SK-N-SH (cell line): Measurements from ENCODE around the gene KCNIP4. TPM values are rescaled to one million over a fixed set of nuclear protein-coding genes. Genes with fewer than 3 reads are reported as not detected.

Experiments used
- CTCF ChIA-PET: fragments of 300-600, 350-600 bp; formaldehyde crosslinking; extraction: SDS; loops from one replicate; lab custom pipeline; 2021; lab: Yijun Ruan, JAX
- POLR2A ChIA-PET: fragments of 350-600 bp; sonication (Branson Sonifier 250); formaldehyde crosslinking; extraction: SDS; loops from one replicate; lab custom pipeline; 2020; ENCODE audit warnings: antibody characterized with exemption, inconsistent platforms; lab: Yijun Ruan, JAX
- DNase-seq: peaks from one replicate; pipeline ENCODE4 v3.0.0; 2012
- H2AFZ ChIP-seq: fragments of 200-600 bp; sonication (generic); 2 replicates; pipeline ENCODE4 v1.8.1; 2016; ENCODE audit warnings: antibody characterized with exemption, mild to moderate bottlenecking, low read depth
- H3F3A ChIP-seq: fragments of 200-600 bp; sonication (generic); replicated peaks from 2 replicates; pipeline ENCODE3; 2016; ENCODE audit warnings: antibody characterized with exemption, mild to moderate bottlenecking; ENCODE audit not compliant: insufficient read depth
- H3K27ac ChIP-seq, 2 experiments: fragments of 200-500 bp in 1 of 2; fragments of 200-600 bp in 1 of 2; sonication (Bioruptor generic) in 1 of 2; sonication (generic), shearing (Covaris generic) in 1 of 2; 2 replicates each; pipeline versions ENCODE4 v1.5.1 to v1.6.1; 2014 to 2016; ENCODE audit warnings: low read depth in 2 of 2, inconsistent platforms in 1 of 2, low read length in 1 of 2, mild to moderate bottlenecking in 1 of 2, mixed read lengths in 1 of 2
- H3K27me3 ChIP-seq: fragments of 200-600 bp; sonication (generic), shearing (Covaris generic); 2 replicates; pipeline ENCODE4 v1.6.1; 2016; ENCODE audit warnings: mixed run types; ENCODE audit not compliant: insufficient read depth
- H3K36me3 ChIP-seq, 2 experiments: fragments of 200-500 bp in 1 of 2; fragments of 200-600 bp in 1 of 2; sonication (Bioruptor generic) in 1 of 2; sonication (generic) in 1 of 2; replicated peaks in 1 of 2; 2 replicates each; pipeline versions ENCODE3 to v1.5.1; 2014 to 2016; ENCODE audit warnings: low read length in 1 of 2, mild to moderate bottlenecking in 1 of 2; ENCODE audit not compliant: insufficient read depth in 2 of 2, control insufficient read depth in 1 of 2
- H3K4me1 ChIP-seq, 2 experiments: fragments of 200-500 bp in 1 of 2; fragments of 200-600 bp in 1 of 2; sonication (Bioruptor generic) in 1 of 2; sonication (generic), shearing (Covaris generic) in 1 of 2; 2 replicates each; pipeline versions ENCODE4 v1.5.1 to v1.6.1; 2014 to 2016; ENCODE audit warnings: low read depth in 1 of 2, low read length in 1 of 2, mixed run types in 1 of 2; ENCODE audit not compliant: insufficient read depth in 2 of 2, control insufficient read depth in 1 of 2
- H3K4me2 ChIP-seq: fragments of 200-600 bp; sonication (generic), shearing (Covaris generic); 2 replicates; pipeline ENCODE4 v1.6.1; 2017; ENCODE audit warnings: mixed run types
- H3K4me3 ChIP-seq, 2 experiments: fragments of 200-500 bp in 1 of 2; fragments of 200-600 bp in 1 of 2; sonication (Bioruptor generic) in 1 of 2; sonication (generic), shearing (Covaris generic) in 1 of 2; 2 replicates each; pipeline versions ENCODE4 v1.5.1 to v1.8.1; 2014 to 2016; ENCODE audit warnings: low read depth in 2 of 2, inconsistent platforms in 1 of 2, low read length in 1 of 2, mild to moderate bottlenecking in 1 of 2, mixed read lengths in 1 of 2, moderate library complexity in 1 of 2
- H3K79me2 ChIP-seq: fragments of 200-600 bp; sonication (generic); 2 replicates; pipeline ENCODE4 v1.8.1; 2017; ENCODE audit warnings: mild to moderate bottlenecking; ENCODE audit not compliant: insufficient read depth
- H3K9ac ChIP-seq: fragments of 200-600 bp; sonication (generic); 2 replicates; pipeline ENCODE4 v1.6.1; 2017; ENCODE audit warnings: mixed run types
- H3K9me2 ChIP-seq: fragments of 200-600 bp; sonication (generic); 2 replicates; pipeline ENCODE4 v1.6.1; 2017; ENCODE audit warnings: mixed run types
- H3K9me3 ChIP-seq: fragments of 200-600 bp; sonication (generic); 2 replicates; pipeline ENCODE4 v1.6.1; 2017; ENCODE audit warnings: mixed run types, mild to moderate bottlenecking, moderate library complexity
- H4K20me1 ChIP-seq: fragments of 200-600 bp; sonication (generic); 2 replicates; pipeline ENCODE4 v1.6.1; 2017; ENCODE audit warnings: mild to moderate bottlenecking, mixed run types; ENCODE audit not compliant: insufficient read depth
- CHD2 ChIP-seq: fragments of 150-350 bp; IDR thresholded peaks from 2 replicates; pipeline ENCODE4 v1.6.1; 2018; ENCODE audit warnings: low read length; ENCODE audit not compliant: partially characterized antibody
- ELF1 ChIP-seq: IDR thresholded peaks from 2 replicates; pipeline ENCODE4 v1.4.0; 2012
- EP300 ChIP-seq, 2 experiments: IDR thresholded peaks; 2 replicates each; pipeline versions ENCODE4 v1.4.0 to v1.6.1; 2012; ENCODE audit warnings: borderline replicate concordance in 1 of 2, low read depth in 1 of 2, low read length in 1 of 2
- EZH2phosphoT487 ChIP-seq: fragments of 200-600 bp; sonication (generic); IDR thresholded peaks from 2 replicates; pipeline ENCODE4 v1.6.1; 2017; ENCODE audit warnings: low read depth, mixed run types, mild to moderate bottlenecking, antibody characterized with exemption, moderate library complexity, borderline replicate concordance
- FOSL2 ChIP-seq: IDR thresholded peaks from 2 replicates; pipeline ENCODE4 v1.4.0; 2012; ENCODE audit warnings: low read depth, mild to moderate bottlenecking, moderate library complexity, borderline replicate concordance
- FOXM1 ChIP-seq: IDR thresholded peaks from 2 replicates; pipeline ENCODE4 v1.4.0; 2012; ENCODE audit warnings: low read depth, mild to moderate bottlenecking
- GABPA ChIP-seq: IDR thresholded peaks from 2 replicates; pipeline ENCODE4 v1.4.0; 2012; ENCODE audit warnings: low read depth, mild to moderate bottlenecking
- NFIC ChIP-seq: IDR thresholded peaks from 2 replicates; pipeline ENCODE4 v1.4.0; 2012; ENCODE audit warnings: borderline replicate concordance
- NRF1 ChIP-seq: IDR thresholded peaks from 2 replicates; pipeline ENCODE4 v1.6.1; 2012; ENCODE audit warnings: low read depth, mild to moderate bottlenecking, low read length
- POLR2AphosphoS5 ChIP-seq: IDR thresholded peaks from 2 replicates; pipeline ENCODE4 v1.6.1; 2012; ENCODE audit warnings: low read depth, low read length
- RCOR1 ChIP-seq: fragments of 150-350 bp; IDR thresholded peaks from 2 replicates; pipeline ENCODE4 v1.6.1; 2017; ENCODE audit warnings: antibody characterized with exemption, low read length
- SIN3A ChIP-seq: IDR thresholded peaks from 2 replicates; pipeline ENCODE4 v1.6.1; 2012; ENCODE audit warnings: low read depth, mild to moderate bottlenecking, low read length, moderate library complexity, borderline replicate concordance
- TAF1 ChIP-seq: IDR thresholded peaks from 2 replicates; pipeline ENCODE4 v1.6.1; 2012; ENCODE audit warnings: low read depth, mild to moderate bottlenecking, low read length, moderate library complexity, borderline replicate concordance
- TCF12 ChIP-seq: IDR thresholded peaks from 2 replicates; pipeline ENCODE4 v1.4.0; 2012
- TEAD4 ChIP-seq: IDR thresholded peaks from 2 replicates; pipeline ENCODE4 v1.4.0; 2012; ENCODE audit warnings: mild to moderate bottlenecking, borderline replicate concordance; ENCODE audit not compliant: insufficient read depth
- WGBS: methylation state at CpG from one replicate; pipeline ENCODE4 v1.1.6; 2017; ENCODE audit warnings: low lambda C conversion rate; 5-methylcytosine and 5-hydroxymethylcytosine counted together
- polyA plus RNA-seq, 3 experiments: library from polyadenylated mRNA; depleted of rRNA; stranded (reverse); fragments of >200 nt; gene quantifications; 2 replicates each; pipeline ENCODE4 v1.2.3, GENCODE V29; 2012
- TF ChIP-seq, protein P1 (sequence below): IDR thresholded peaks from 2 replicates; pipeline ENCODE4 v1.4.0; 2012; ENCODE audit warnings: low read depth, borderline replicate concordance
- TF ChIP-seq, protein P2 (sequence below): fragments of 150-350 bp; IDR thresholded peaks from 2 replicates; pipeline ENCODE4 v1.6.1; 2016; ENCODE audit warnings: mild to moderate bottlenecking, low read depth, low read length
- TF ChIP-seq, protein P3 (sequence below): fragments of 150-350 bp; IDR thresholded peaks from 2 replicates; pipeline ENCODE4 v1.6.1; 2017; ENCODE audit warnings: antibody characterized with exemption, low read length, low read depth, borderline replicate concordance

Gene KCNIP4
- polyA plus RNA-seq, 1 of the 3 experiments (the other 2 are of a cell fraction): 0.18 TPM

DNA sequence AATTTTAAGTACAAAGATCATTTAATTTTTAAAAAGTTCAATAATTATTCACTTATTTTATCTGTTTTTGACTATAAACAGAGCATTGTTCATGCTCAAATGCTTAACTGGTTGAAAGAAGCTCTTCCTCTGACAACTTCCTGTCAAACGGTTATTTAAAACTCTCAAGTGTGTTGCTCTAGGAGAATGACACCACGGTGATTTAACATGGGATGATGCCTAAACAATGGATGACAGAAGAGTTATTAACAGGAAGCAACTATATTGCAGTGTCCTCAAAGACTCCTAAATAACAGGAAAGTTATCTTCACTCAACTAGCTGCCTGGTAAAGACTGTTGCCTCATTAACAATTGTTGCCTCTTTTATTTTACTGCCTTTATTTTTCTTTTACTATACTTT, 738.7 kb downstream of the KCNIP4 start (continued):
- TF ChIP-seq, protein P1, sequence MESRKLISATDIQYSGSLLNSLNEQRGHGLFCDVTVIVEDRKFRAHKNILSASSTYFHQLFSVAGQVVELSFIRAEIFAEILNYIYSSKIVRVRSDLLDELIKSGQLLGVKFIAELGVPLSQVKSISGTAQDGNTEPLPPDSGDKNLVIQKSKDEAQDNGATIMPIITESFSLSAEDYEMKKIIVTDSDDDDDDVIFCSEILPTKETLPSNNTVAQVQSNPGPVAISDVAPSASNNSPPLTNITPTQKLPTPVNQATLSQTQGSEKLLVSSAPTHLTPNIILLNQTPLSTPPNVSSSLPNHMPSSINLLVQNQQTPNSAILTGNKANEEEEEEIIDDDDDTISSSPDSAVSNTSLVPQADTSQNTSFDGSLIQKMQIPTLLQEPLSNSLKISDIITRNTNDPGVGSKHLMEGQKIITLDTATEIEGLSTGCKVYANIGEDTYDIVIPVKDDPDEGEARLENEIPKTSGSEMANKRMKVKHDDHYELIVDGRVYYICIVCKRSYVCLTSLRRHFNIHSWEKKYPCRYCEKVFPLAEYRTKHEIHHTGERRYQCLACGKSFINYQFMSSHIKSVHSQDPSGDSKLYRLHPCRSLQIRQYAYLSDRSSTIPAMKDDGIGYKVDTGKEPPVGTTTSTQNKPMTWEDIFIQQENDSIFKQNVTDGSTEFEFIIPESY: no peak
- TF ChIP-seq TCF12 (no peak), POLR2AphosphoS5 (no peak)

DNA sequence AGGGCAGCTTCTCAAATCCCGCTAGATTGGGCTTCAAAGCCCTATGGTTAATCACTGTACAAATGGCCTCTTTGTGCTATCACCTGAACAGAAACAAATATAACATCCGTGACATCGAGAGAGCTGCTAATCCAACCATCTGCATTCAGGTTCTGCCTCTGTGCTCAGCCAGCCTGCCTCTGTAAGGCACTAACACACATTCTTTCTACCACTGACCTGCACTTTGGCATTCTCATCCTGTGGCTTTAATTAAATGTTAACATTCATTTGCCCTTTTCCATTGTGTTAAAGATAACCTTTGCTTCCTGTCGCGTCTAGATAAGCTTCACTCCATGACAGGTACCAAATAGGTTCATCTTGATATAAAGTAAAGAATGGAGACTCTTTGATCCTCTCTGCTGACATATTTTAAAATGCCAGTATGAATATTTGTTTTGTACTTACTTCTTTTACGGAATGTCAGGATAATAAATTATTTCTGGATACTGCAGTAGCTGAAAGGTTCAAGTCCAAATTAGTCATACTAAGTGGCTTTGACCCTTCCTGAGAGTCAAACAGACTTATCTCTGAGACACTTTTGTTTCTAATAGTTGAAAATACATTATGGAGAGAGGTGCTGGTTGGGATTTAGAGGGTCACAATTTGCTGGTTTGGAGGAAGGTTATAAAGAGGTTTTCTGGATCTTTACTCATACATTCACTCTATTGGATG, 742.6 kb downstream of the KCNIP4 start:
- no peak overlapping the region for H3K9ac ChIP-seq
- H2AFZ ChIP-seq: no peak overlapping the region
- H3K9me3 ChIP-seq: no peaks in the 10 kb centered on the region
- H3F3A ChIP-seq: no peaks in the 10 kb centered on the region
- WGBS: 54% methylated on average over 6 of the region's 6 CpGs
- H3K4me1 ChIP-seq: peaks cover 0 to 3% of the 10 kb centered on the region in 2 experiments; a peak in 1 of 4 replicates
- H3K36me3 ChIP-seq: no peaks in the 10 kb centered on the region
- H3K27ac ChIP-seq: no peak overlapping the region
- H3K4me3 ChIP-seq: no peak overlapping the region
- TF ChIP-seq SIN3A: no peak
- no peak for TF ChIP-seq FOSL2
- TF ChIP-seq, protein P2, sequence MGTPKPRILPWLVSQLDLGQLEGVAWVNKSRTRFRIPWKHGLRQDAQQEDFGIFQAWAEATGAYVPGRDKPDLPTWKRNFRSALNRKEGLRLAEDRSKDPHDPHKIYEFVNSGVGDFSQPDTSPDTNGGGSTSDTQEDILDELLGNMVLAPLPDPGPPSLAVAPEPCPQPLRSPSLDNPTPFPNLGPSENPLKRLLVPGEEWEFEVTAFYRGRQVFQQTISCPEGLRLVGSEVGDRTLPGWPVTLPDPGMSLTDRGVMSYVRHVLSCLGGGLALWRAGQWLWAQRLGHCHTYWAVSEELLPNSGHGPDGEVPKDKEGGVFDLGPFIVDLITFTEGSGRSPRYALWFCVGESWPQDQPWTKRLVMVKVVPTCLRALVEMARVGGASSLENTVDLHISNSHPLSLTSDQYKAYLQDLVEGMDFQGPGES: no peak
- no peak for TF ChIP-seq NRF1
- no peak for TF ChIP-seq FOXM1
- TF ChIP-seq, protein P3, sequence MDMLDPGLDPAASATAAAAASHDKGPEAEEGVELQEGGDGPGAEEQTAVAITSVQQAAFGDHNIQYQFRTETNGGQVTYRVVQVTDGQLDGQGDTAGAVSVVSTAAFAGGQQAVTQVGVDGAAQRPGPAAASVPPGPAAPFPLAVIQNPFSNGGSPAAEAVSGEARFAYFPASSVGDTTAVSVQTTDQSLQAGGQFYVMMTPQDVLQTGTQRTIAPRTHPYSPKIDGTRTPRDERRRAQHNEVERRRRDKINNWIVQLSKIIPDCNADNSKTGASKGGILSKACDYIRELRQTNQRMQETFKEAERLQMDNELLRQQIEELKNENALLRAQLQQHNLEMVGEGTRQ: no peak
- no peak for TF ChIP-seq EP300 (IDR thresholded peaks at IDR 0.05; ENCODE audit: borderline replicate concordance in 1 of 2, low read depth in 1 of 2, low read length in 1 of 2)
- no peak for TF ChIP-seq EZH2phosphoT487
- TF ChIP-seq ELF1: no peak
- no peak for TF ChIP-seq GABPA
- no peak for TF ChIP-seq CHD2
- TF ChIP-seq, protein P1: no peak
- no peak for TF ChIP-seq RCOR1
- TF ChIP-seq TEAD4: no peak
- TF ChIP-seq NFIC: no peak
- TF ChIP-seq TAF1: no peak
- no peak for TF ChIP-seq POLR2AphosphoS5
- no peaks in the 10 kb centered on the region for H3K79me2 ChIP-seq
- no peaks in the 10 kb centered on the region for H4K20me1 ChIP-seq
- no peak overlapping the region for H3K4me2 ChIP-seq
- ChIA-PET POLR2A (no interaction called here), CTCF (no interaction called here)
- no peaks in the 10 kb centered on the region for H3K9me2 ChIP-seq
- DNase-seq: no peak
- no peaks in the 10 kb centered on the region for H3K27me3 ChIP-seq
